HAP-1 (cell line): ENCODE results near the gene CEL.
A peak's percentile ranks its signal among the peaks of the same experiment; 100 is the strongest.

Source experiments
- DNase-seq, 2 experiments: peaks; one replicate each; pipeline ENCODE4 v3.0.0-alpha.2; 2016 to 2020; ENCODE audit warnings: low spot score in 2 of 2
- H3K27me3 ChIP-seq: fragments of 250-450 bp; sonication (Bioruptor Pico); 2 replicates; pipeline ENCODE4 v1.5.1; 2020; ENCODE audit warnings: low read depth, mild to moderate bottlenecking, moderate library complexity
- H3K36me3 ChIP-seq: fragments of 250-450 bp; sonication (Bioruptor Pico); replicated peaks from 2 replicates; pipeline ENCODE4 v1.5.1; 2020; ENCODE audit warnings: mild to moderate bottlenecking
- H3K4me1 ChIP-seq: fragments of 250-450 bp; sonication (Bioruptor Pico); 2 replicates; pipeline ENCODE4 v1.5.1; 2020; ENCODE audit warnings: mild to moderate bottlenecking
- H3K4me3 ChIP-seq: fragments of 250-450 bp; sonication (Bioruptor Pico); 2 replicates; pipeline ENCODE4 v1.5.1; 2020; ENCODE audit warnings: mild to moderate bottlenecking, moderate library complexity
- H3K9me3 ChIP-seq: fragments of 250-450 bp; sonication (Bioruptor Pico); 2 replicates; pipeline ENCODE4 v1.5.1; 2020; ENCODE audit warnings: mild to moderate bottlenecking, moderate library complexity
- in situ Hi-C: fragments of 300-500 bp; cut with MboI; formaldehyde crosslinking; loops from 3 replicates; pipeline ENCODE4 v1.14.3; 2020; ENCODE audit warnings: low sequenced_read_pairs, inconsistent platforms, mixed read lengths

The CEL gene

GRCh38 chr9:133102190-133103021 lies 40.6 kb downstream of the CEL start:
- H3K4me1 ChIP-seq, result no peaks in the 10 kb centered on the region
- H3K27me3 ChIP-seq, result no peaks in the 10 kb centered on the region
- DNase-seq, result no peak
- no peaks in the 10 kb centered on the region for H3K9me3 ChIP-seq
- no peak overlapping the region for H3K4me3 ChIP-seq
- in situ Hi-C loops, result no loop called here
- peaks cover 76% of the 10 kb centered on the region for H3K36me3 ChIP-seq

- Histone ChIP-seq H3K36me3 (peaks cover 75% of the 10 kb centered on the region), H3K27me3 (no peaks in the 10 kb centered on the region), H3K4me1 (no peaks in the 10 kb centered on the region), H3K9me3 (no peaks in the 10 kb centered on the region), H3K4me3 (no peak overlapping the region)
- DNase-seq, result peak in 1 of 2 experiments; percentile 62
- in situ Hi-C loops, result no loop called here
Observed at GRCh38 chr9:133103183-133103986, 41.6 kb downstream of the CEL start.

- Histone ChIP-seq H3K9me3 (no peaks in the 10 kb centered on the region), H3K4me1 (no peaks in the 10 kb centered on the region), H3K27me3 (no peaks in the 10 kb centered on the region), H3K36me3 (peaks cover 74% of the 10 kb centered on the region), H3K4me3 (no peak overlapping the region)
- in situ Hi-C loops, result no loop called here
- no peak for DNase-seq
Observed at GRCh38 chr9:133103987-133104505, 42.3 kb downstream of the CEL start.

DNA sequence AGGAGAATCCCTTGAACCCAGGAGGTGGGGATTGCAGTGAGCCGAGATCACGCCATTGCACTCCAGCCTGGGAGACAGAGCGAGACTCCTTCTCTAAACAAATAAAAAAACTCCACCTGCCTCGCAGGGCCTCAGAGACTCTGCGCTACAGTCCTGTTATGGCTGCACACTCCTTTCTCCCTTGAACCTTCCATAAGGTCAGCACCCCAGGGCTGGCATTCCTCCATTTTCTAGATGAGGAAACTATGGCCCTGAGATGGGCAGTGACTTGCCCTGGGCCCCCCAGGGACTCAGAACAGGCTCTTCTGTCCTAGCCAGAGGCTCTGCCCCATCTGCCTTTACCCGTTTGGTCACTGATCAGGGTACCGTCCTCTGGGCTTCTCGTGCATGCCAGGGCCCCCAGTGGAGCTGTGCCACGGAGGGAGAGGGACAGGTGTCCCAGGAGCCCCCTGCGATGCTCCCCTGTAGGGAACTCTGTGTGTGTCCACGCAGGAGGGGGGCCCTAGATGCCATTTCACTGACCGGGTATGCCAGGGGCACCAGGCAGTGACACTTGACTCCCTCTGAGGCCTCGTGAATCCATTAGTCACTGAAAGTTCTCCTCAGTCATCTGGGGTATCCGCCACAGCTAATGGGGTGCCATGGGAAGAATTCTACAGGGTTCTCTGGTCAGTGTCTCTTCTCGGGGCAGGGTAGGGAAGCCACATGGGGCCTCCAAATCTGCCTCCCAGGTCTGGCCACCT lies 43.1 kb downstream of the CEL start:
- DNase-seq, result no peak
- H3K36me3 ChIP-seq, result peaks cover 70% of the 10 kb centered on the region
- H3K27me3 ChIP-seq, result no peaks in the 10 kb centered on the region
- H3K4me1 ChIP-seq, result no peaks in the 10 kb centered on the region
- no peak overlapping the region for H3K4me3 ChIP-seq
- H3K9me3 ChIP-seq, result no peaks in the 10 kb centered on the region
- in situ Hi-C loops, result no loop called here

- H3K9me3 ChIP-seq, result no peaks in the 10 kb centered on the region
- no peaks in the 10 kb centered on the region for H3K27me3 ChIP-seq
- no peak overlapping the region for H3K4me3 ChIP-seq
- in situ Hi-C loops, result no loop called here
- peaks cover 70% of the 10 kb centered on the region for H3K36me3 ChIP-seq
- H3K4me1 ChIP-seq, result no peaks in the 10 kb centered on the region
- no peak for DNase-seq
Observed at GRCh38 chr9:133105461-133105770, 43.6 kb downstream of the CEL start.

DNA sequence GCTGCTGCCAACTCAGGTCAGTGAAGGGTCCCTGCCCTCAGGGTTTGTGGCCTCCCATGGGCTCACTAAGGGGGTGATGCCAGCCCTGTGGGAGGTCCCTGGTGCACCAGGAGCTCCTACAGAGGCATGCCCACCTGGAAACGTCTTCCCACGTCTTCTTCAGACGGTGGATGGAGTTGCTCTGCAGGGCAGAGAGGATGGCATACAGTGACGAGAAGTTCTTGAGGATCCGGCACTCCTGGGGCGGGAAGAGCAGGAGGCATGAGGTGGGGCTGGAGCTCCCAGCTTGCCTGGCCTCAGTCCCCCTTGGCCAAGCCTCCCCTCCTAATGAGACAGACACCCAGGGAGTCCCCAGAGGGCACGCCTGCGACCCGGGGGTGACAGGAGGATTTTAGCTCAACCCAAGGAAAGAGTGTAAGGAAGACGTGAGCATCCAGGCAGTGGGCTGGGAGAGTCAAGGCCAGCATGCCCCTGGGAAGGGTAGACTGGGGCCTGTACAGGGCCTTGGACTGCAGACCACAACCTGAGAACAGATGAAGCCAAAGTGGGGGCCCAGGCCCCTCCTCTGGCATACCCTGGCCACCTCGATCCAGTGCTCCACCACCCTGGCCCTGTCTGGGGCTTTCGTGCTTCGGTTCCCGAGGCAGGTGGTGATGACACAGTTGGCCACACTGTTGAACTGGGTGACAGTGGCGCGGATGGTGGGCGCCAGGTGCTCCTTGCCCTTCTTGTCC lies 44.9 kb downstream of the CEL start:
- no peaks in the 10 kb centered on the region for H3K27me3 ChIP-seq
- H3K36me3 ChIP-seq, result peaks cover 62% of the 10 kb centered on the region
- H3K4me3 ChIP-seq, result no peak overlapping the region
- no peak for DNase-seq
- no peaks in the 10 kb centered on the region for H3K9me3 ChIP-seq
- in situ Hi-C loops, result no loop called here
- no peaks in the 10 kb centered on the region for H3K4me1 ChIP-seq

DNA sequence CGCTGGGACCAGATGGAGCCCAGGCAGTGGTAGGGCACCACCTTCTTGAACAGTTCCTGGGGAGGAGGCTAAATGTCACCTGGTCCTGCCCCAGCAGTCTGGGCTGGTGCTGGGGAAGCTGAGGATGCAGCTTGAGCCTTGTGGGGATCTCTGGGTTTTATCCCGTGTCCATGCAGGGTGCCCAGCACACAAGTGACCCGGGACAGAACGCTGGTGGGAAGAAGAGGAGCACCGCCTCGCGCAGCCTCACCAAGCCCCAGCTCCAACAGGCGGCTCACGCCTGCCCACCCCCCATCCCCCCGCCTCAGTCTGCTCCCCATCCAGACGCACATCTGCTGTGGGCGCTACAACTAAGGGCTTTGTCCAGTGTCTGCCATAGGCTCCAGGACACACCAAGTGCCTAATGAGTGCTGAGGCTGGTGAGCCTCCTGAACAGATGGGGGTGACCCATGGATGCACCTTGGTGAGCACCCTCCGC lies 45.5 kb downstream of the CEL start:
- no peak overlapping the region for H3K4me3 ChIP-seq
- in situ Hi-C loops, result no loop called here
- H3K36me3 ChIP-seq, result peaks cover 60% of the 10 kb centered on the region
- H3K27me3 ChIP-seq, result no peaks in the 10 kb centered on the region
- no peak for DNase-seq
- no peaks in the 10 kb centered on the region for H3K4me1 ChIP-seq
- H3K9me3 ChIP-seq, result no peaks in the 10 kb centered on the region

GRCh38 chr9:133107961-133108793 lies 46.4 kb downstream of the CEL start:
- in situ Hi-C loops, result no loop called here
- H3K4me3 ChIP-seq, result no peak overlapping the region
- H3K36me3 ChIP-seq, result peaks cover 51% of the 10 kb centered on the region

DNA sequence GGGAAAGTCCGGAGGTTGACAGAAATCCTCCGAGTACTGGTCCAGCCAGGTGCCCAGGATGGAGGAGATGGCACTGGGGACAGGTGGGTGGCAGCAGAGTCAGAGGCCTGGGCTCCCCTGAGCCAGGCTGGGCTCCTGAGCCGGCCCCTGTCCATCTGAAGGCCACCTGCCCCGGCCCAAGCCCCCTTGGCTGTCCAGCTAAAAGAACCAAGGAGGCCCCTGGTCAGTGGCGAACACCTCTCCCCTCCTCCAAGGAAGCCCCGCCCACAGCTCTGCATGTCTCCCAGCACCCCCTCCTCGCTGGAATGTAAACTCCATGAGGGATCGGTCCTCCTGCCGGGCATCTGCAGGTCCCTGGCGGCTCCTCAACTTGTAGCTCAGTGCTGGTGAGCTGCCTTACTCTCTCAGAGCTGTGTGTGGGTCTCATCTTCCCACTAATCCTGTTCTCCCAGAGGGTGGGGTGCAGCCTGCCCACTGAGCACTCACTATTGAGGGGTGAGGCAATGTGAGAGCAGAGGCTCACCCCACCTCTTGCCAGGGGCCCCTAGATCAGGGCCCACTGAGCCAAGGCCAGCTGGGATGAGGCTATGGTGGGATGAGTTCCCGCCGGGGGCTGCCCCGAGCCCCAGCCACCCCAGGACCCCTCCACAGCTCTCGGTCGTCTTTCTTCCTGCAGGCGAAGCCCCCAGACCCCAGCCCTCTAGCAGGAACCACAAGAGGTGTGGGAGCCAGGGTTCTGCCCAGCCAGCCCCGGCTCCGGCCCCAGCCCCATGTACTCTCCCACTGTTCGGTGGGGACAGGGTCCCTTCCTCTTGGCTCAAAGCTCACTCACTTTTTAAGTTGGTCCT lies 47.2 kb downstream of the CEL start:
- Histone ChIP-seq H3K36me3 (peaks cover 44% of the 10 kb centered on the region), H3K4me1 (no peaks in the 10 kb centered on the region), H3K9me3 (no peaks in the 10 kb centered on the region), H3K4me3 (no peak overlapping the region), H3K27me3 (no peaks in the 10 kb centered on the region)
- in situ Hi-C loops, result no loop called here
- no peak for DNase-seq

More at GRCh38 chr9:133107961-133108793, 46.4 kb downstream of the CEL start:
- no peaks in the 10 kb centered on the region for H3K4me1 ChIP-seq
- no peaks in the 10 kb centered on the region for H3K9me3 ChIP-seq
- H3K27me3 ChIP-seq, result no peaks in the 10 kb centered on the region
- no peak for DNase-seq

GRCh38 chr9:133109931-133110650 lies 48.3 kb downstream of the CEL start:
- in situ Hi-C loops, result no loop called here
- Histone ChIP-seq H3K36me3 (peaks cover 41% of the 10 kb centered on the region), H3K4me3 (no peak overlapping the region), H3K9me3 (no peaks in the 10 kb centered on the region), H3K4me1 (no peaks in the 10 kb centered on the region; the same call in 1 of the 2 replicates), H3K27me3 (no peaks in the 10 kb centered on the region)
- DNase-seq, result no peak

DNA sequence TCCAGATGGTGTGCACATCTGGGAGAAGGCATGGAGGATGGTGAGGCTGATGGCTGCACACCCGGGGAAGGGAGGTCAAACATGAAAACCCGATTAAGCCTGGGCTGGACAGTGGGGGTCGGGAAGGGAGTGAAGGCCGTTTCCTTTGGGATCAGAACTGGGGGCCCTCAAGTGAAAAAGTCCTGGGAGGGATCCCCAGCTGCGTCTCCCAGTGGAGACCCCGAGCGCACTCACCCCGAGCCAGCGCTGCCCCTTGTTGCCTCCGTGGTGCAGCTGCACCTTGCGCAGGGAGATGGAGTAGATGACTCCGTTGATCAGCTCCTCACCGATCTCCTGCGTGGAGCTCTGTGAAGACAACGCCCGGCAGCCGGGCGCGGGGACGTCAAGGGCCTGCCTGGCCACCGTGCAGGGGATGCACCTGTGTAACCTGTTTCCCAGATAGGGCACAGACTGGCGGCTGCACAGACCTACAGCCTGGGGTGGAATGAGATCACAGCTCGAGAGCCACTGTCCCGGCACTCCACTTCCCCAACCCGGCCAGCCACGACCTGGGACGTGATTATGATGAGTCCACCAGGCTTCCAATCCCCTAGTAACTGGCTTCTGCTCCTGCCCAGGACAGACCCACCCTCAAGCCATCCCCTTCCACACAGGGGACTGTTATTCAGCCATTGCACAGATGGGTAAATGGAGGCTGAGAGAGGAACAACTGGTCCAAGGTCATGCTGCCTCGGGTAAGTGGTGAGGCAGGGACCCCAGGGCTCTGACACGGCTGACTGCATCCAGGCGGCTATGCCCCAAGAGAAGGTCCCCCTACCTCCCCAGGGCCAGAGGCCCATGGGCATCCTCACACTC lies 50.3 kb downstream of the CEL start:
- Histone ChIP-seq H3K27me3 (no peaks in the 10 kb centered on the region), H3K4me3 (no peak overlapping the region), H3K36me3 (peaks cover 30% of the 10 kb centered on the region), H3K4me1 (no peaks in the 10 kb centered on the region; the same call in 1 of the 2 replicates), H3K9me3 (no peaks in the 10 kb centered on the region)
- in situ Hi-C loops, result no loop called here
- no peak for DNase-seq
